ENCODE results near the gene CPNE4. TPM values are rescaled to one million over a fixed set of nuclear protein-coding genes. Genes with fewer than 3 reads are reported as not detected.

The CPNE4 gene
- total RNA-seq, 1 donor from 2014 or later = 3.2 TPM

- Histone ChIP-seq H3K4me1 (no peaks in the 10 kb centered on the region), H3K9me3 (no peaks in the 10 kb centered on the region), H3K4me3 (no peak overlapping the region), H3K36me3 (no peaks in the 10 kb centered on the region), H3K27ac (no peak overlapping the region), H3K27me3 (no peaks in the 10 kb centered on the region)
- intact Hi-C loops (cut with DNase I) = no loop called here
- no peak for TF ChIP-seq POLR2AphosphoS5 (IDR thresholded peaks at IDR 0.05; ENCODE audit: insufficient read depth in 1 of 2, low read depth in 1 of 2)
- no peak for TF ChIP-seq POLR2A (IDR thresholded peaks at IDR 0.05)
- TF ChIP-seq CTCF (IDR thresholded peaks at IDR 0.05) = no peak
- DNase-seq (ENCODE audit: extremely low spot score in 2 of 2) = no peak
Observed at GRCh38 chr3:132017137-132017536, 17.7 kb downstream of the CPNE4 start.

- no peak overlapping the region for H3K4me3 ChIP-seq
- no peak overlapping the region for H3K27ac ChIP-seq
- H3K4me1 ChIP-seq = no peaks in the 10 kb centered on the region
- H3K27me3 ChIP-seq = no peaks in the 10 kb centered on the region
- intact Hi-C loops (cut with DNase I) = no loop called here
- no peaks in the 10 kb centered on the region for H3K36me3 ChIP-seq
- TF ChIP-seq CTCF (IDR thresholded peaks at IDR 0.05) (no peak), POLR2AphosphoS5 (IDR thresholded peaks at IDR 0.05; ENCODE audit: insufficient read depth in 1 of 2, low read depth in 1 of 2) (no peak), POLR2A (IDR thresholded peaks at IDR 0.05) (no peak)
- DNase-seq (ENCODE audit: extremely low spot score in 2 of 2) = no peak
- H3K9me3 ChIP-seq = no peaks in the 10 kb centered on the region
Observed at GRCh38 chr3:132016061-132017041, 18.5 kb downstream of the CPNE4 start.

- TF ChIP-seq POLR2A (IDR thresholded peaks at IDR 0.05) (no peak), POLR2AphosphoS5 (IDR thresholded peaks at IDR 0.05; ENCODE audit: insufficient read depth in 1 of 2, low read depth in 1 of 2) (no peak), CTCF (IDR thresholded peaks at IDR 0.05) (no peak)
Observed at GRCh38 chr3:132014105-132014504, 20.7 kb downstream of the CPNE4 start.

GRCh38 chr3:132009241-132009640, 25.6 kb downstream of the CPNE4 start:
- no peak overlapping the region for H3K27ac ChIP-seq
- no peak for DNase-seq (ENCODE audit: extremely low spot score in 2 of 2)
- H3K4me1 ChIP-seq = no peaks in the 10 kb centered on the region
- intact Hi-C loops (cut with DNase I) = no loop called here
- TF ChIP-seq POLR2AphosphoS5 (IDR thresholded peaks at IDR 0.05; ENCODE audit: insufficient read depth in 1 of 2, low read depth in 1 of 2) (no peak), POLR2A (IDR thresholded peaks at IDR 0.05) (no peak), CTCF (IDR thresholded peaks at IDR 0.05) (no peak)
- no peak overlapping the region for H3K4me3 ChIP-seq
- no peaks in the 10 kb centered on the region for H3K36me3 ChIP-seq
- H3K9me3 ChIP-seq = no peaks in the 10 kb centered on the region
- H3K27me3 ChIP-seq = no peaks in the 10 kb centered on the region

More at GRCh38 chr3:132014105-132014504, 20.7 kb downstream of the CPNE4 start:
- Histone ChIP-seq H3K4me1 (no peaks in the 10 kb centered on the region), H3K4me3 (no peak overlapping the region), H3K9me3 (no peaks in the 10 kb centered on the region), H3K27ac (no peak overlapping the region), H3K36me3 (no peaks in the 10 kb centered on the region), H3K27me3 (no peaks in the 10 kb centered on the region)
- no peak for DNase-seq (ENCODE audit: extremely low spot score in 2 of 2)
- intact Hi-C loops (cut with DNase I) = no loop called here

- intact Hi-C loops (cut with DNase I) = no loop called here
- Histone ChIP-seq H3K27ac (no peak overlapping the region), H3K36me3 (no peaks in the 10 kb centered on the region), H3K9me3 (no peaks in the 10 kb centered on the region), H3K4me3 (no peak overlapping the region), H3K4me1 (no peaks in the 10 kb centered on the region), H3K27me3 (no peaks in the 10 kb centered on the region)
- no peak for DNase-seq (ENCODE audit: extremely low spot score in 2 of 2)
- TF ChIP-seq POLR2AphosphoS5 (IDR thresholded peaks at IDR 0.05; ENCODE audit: insufficient read depth in 1 of 2, low read depth in 1 of 2) (no peak), POLR2A (IDR thresholded peaks at IDR 0.05) (no peak), CTCF (IDR thresholded peaks at IDR 0.05) (no peak)
Observed at GRCh38 chr3:132008837-132009236, 26.0 kb downstream of the CPNE4 start.

All from vagina (tissue), 2 donors.